GM21825 (cell line): Measurements from ENCODE around the gene RNASEH2B.

Experiments
- ATAC-seq: cut with Tn5 transposase; IDR thresholded peaks from one replicate; pipeline ENCODE4 v1.9.1; 2021; ENCODE audit warnings: mild to moderate bottlenecking, moderate library complexity; ENCODE audit not compliant: unreplicated experiment

RNASEH2B gene, protein sequence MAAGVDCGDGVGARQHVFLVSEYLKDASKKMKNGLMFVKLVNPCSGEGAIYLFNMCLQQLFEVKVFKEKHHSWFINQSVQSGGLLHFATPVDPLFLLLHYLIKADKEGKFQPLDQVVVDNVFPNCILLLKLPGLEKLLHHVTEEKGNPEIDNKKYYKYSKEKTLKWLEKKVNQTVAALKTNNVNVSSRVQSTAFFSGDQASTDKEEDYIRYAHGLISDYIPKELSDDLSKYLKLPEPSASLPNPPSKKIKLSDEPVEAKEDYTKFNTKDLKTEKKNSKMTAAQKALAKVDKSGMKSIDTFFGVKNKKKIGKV

DNA sequence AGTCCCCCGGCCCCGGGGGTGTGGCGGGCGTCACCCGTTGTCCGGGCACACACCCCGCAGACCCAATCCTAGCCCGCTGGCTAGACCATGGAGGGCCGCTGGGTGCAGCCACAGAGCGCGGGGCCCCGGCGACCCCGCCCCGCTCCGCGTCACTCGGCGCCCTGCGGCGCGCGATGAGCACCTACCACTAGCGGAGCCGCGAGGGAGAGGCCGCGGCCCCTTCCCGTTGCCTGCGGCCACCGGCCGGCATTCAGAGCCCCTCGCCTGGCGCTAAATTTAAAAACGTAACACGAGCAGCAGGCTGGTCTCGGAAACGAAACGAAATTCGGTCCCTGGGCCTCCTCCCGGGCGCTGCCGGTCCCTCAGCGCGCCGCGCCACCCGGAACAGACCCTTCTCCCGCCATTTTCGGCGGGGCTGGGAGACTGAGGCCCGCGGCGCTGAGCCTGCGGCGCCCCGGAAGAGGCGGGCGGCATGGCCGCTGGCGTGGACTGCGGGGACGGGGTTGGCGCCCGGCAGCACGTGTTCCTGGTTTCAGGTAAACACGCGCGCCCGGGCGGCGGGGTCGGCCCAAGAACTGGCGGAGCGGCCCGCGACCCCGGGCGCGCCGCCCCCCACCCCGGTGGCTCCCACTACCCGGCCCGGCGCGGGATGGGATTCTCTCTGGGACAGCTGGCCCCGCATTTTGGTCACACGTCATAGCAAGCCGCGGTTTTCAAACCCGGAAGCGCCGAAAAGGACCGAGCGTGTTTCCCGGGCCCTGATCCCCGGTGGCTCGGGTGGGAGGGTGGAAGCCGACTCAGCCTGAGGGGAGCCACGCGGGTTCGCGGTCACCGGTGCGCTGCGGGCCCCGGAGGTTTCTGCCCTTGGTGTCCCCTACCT lies at the start of gene RNASEH2B:
TSS of gene RNASEH2B (plus strand) at position 187 of the 880 bp plus-strand sequence. CDS start at position 473, 286 bp downstream.
- peak; percentile 64 for ATAC-seq

DNA sequence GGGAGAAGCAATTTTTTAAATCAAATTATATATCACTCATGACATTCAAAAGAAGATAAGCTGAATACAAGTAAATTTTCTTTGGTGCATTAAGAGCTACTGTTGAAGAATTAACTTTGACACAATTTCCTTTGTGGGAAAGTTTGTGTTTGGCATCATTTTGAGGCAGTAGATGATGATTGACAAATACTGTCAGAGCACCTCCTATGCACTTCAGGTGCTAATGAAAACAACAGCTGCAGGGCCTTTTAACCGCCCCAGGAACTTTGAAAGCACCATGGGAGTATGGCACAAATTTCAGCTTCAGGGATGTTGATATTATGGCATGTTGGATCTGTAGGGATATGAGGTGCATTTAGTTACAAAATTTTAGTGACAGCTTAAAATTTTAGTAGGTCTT lies 45.1 kb upstream of the RNASEH2B start:
- ATAC-seq = no peak

DNA sequence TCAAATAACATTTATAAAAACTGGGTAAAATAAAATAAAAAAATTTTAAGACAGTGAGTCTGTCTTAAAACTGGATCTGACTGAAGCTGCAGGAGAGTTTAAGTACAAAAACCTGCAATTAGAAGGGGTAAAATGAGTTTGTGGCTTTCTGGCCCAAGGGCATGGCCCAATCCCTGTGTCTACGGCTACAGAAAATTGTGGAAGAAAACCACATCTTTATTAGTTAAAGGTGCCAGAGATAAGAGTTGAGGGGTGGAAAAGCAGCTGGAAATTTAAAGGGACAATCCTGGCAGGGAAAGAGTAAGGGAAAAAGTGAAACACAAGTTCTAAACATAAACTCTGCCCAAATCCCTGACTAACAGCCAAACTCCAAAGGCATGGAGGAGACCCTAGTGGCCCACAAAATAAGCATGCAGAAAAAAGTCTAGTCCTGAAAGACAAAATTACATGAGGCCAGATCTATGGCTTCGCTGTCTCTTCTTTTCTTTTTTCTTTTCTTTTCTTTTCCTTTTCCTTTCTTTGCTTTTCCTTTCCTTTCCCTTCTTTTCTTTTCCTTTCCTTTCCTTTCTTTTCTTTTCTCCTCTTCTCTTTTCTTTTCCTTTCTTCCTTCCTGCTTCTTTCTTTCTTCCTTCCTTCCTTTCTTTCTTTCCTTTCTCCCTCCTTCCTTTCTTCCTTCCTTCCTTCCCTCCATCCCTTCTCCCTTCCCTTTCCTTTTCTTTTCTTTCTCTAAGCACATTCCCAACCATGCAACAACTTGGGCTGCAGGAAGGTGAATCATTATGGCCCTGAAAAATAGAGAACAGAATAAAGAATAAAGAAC lies 42.6 kb upstream of the RNASEH2B start:
- ATAC-seq = no peak

DNA sequence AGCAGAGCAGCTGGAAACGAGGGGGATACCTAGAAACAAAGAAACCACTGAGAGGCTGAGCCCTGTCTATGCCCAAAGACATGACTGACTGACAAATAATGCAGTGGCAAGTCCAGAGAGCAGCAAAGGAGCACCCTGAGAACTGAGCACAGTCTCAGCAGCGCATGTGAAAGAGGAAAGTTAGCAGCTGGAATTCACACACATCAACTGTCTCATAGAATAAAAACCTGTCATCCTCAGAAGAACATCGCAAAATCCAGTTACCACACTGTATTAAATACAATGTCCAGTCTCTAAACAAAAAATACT lies 42.0 kb upstream of the RNASEH2B start:
- ATAC-seq = no peak

DNA sequence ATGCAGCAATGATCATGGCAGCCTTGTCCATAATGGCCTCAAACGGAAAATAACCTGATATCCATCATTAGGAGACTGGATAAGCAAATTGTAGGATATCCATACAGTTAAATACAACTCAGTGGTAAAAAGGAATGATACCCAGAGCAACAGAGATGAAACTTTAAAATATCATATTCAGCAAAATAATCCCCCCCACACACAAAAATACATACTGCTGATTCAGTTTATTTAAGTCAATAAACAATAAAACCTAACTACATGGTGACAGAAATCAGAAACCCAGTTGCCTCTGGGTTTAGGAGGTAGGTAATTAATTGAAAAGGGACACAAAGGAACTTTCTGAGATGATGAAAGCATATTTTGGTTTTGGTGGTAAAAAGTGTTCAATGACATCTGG lies 38.2 kb upstream of the RNASEH2B start:
- no peak for ATAC-seq

DNA sequence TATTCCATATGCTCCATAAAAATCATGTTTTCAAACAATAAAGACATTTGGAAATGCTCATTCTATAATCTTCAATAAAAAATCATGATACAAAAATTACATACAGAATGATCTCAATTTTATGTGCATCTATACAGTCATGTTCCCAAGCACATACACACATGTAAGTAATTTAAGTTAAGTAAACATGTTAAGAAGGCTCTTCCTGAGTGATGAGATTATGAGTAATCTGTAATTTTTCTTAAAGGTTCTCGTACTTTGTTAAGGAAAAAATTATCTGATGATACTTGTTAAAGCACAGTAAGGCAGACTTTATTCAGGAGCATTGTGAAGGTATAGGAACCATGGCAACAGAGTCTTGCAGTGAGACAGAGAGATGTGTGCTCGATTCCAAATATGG lies 36.1 kb upstream of the RNASEH2B start:
- no peak for ATAC-seq

DNA sequence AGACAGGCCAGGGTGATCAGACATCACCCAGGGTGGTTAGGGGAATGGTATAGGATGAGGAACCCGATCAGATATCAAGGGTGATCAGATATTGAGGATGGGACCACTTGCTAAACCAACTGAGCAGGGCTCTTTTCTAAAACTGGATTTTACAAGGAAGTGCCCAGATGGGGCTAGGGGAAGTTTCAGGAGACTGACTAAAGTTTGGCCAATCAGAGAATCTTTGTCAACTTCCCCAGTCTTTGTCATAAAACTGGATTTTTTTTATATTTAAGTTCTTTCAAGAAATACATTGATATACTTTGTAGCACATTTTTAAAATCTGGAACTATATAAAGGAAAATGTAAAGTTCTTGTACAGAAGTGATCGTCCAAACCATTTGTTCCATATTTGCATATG lies 35.6 kb upstream of the RNASEH2B start:
- ATAC-seq = no peak

DNA sequence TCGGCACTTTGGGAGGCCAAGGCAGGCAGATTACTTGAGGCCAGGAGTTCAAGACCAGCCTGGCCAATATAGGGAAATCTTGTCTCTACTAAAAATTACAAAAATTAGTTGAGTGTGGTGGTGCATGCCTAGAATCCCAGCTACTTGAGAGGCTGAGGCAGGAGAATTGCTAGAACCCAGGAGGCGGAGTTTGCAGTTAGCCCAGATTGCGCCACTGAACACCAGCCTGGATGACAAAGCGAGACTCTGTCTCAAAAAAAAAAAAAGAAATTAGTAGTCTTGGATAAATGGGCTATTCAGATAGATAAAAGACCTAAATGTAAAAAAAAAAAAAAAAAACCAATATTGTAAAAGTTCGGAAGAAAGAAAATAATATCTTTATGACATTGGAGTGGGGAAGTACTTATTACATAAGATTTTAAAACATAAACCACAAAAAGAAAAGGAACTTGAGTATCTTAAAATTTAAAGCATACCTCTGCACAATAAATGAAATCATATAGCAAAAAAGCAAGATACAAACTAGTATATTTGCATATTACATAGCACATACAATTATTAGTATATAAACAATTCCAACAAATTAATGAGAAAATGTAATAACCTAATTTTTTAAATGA lies 26.7 kb upstream of the RNASEH2B start:
- ATAC-seq = no peak

DNA sequence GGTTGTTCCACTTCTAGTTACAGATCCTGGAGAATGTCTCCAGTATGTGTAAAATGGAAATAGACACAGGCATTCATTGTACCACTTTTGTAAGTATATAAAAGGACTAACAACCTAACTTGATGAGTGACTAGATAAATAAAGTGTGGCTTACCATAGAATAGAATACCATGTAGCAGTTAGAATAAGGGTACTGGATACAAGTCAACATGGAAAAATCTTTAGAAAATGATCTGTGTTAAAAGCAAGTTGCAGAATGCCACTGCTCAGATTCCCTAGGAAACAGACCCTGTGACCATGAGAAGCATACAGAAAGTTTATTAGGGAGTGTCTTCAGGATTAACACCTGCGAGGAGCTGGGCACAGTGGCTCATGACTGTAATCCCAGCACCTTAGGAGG lies 25.9 kb upstream of the RNASEH2B start:
- no peak for ATAC-seq

DNA sequence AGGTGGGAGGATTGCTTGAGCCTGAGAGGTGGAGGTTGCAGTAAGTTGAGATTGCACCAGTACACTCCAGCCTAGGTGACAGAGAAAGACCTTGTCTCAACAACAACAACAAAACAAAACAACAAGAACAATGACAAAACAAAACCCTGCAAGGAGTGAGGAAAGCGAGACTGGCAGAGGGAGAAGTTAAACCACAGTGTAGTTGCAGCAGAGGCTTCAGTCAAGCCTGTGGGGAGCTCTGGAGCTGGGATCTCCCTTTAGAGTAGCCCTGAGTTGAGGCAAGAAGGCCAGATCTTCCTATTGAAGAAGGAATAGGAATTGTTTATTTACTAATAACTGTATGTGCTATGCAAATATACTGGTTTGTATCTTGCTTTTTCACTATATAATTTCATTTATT lies 25.3 kb upstream of the RNASEH2B start:
- no peak for ATAC-seq

DNA sequence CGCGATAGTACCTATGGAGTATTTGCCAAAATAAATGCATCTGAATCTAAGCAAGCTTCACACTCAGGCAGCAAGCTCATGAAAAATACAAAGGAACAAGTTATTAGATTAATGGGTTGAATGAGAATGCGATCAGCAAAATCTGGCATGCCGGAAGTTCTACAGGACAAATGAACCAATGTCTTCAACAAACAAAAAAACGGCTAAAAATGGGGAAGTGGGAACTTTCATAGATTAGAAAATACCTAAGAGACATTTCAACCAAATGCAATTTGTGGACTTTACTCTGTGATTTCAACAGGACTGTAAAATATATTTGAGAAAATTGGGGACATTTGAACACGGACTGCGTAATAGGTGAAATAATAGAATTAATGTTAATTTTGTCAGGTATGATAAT lies 22.4 kb upstream of the RNASEH2B start:
- ATAC-seq = no peak

DNA sequence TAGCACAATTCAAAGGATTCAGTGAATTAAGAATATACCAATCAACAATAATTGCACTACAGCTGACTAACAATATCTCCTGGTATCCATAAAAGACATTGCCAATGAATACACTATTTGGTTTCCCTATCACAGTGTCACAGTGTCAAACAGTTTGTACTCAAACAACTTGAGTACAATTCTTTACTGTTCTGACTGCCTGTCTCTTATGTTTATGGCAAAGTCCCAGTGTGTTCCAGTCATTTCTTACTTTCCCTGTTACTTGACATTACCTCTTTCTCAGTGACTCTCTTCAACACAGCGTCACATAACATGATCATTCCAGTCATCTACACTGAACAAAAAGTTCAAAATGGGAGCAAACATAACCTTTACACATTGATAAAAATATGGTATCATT lies 21.2 kb upstream of the RNASEH2B start:
- no peak for ATAC-seq

DNA sequence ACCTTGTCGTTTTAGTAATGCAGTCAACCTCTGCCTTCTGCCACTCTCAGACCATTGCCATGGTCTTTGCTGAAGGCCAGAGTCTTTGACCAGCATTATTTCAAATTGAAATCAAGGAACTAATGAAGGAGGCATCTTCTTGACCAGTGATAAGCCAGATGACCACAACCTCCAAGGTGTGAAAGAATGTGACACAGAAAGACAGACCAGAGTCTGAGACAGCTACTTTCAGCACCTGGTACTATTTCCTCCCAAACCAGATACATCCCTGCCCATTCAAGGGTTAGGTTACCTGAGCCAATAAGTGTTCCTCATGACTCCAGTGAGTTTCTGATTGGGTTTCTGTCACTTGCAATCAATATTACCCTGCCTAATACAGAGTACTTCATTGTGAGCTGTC lies 20.3 kb upstream of the RNASEH2B start:
- ATAC-seq = no peak

DNA sequence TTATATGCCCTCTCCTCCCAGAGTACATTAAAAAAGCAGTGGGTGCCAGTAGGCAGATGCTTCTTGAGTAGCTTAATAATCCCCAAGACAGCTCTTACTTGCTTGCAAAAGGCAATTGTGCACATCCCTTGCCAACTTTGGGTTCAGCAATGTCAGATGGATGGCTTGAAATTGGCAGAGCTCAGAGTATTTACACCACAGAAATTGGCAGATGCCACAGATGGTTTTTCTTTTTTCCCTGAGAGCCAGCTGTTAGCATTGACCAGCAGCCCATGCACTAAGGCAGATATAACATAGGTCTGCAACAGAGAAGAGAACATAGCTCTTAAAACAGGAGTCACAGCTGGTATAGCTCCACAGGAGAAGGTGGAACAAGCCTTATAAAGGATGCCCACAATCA lies 18.4 kb upstream of the RNASEH2B start:
- ATAC-seq = no peak

DNA sequence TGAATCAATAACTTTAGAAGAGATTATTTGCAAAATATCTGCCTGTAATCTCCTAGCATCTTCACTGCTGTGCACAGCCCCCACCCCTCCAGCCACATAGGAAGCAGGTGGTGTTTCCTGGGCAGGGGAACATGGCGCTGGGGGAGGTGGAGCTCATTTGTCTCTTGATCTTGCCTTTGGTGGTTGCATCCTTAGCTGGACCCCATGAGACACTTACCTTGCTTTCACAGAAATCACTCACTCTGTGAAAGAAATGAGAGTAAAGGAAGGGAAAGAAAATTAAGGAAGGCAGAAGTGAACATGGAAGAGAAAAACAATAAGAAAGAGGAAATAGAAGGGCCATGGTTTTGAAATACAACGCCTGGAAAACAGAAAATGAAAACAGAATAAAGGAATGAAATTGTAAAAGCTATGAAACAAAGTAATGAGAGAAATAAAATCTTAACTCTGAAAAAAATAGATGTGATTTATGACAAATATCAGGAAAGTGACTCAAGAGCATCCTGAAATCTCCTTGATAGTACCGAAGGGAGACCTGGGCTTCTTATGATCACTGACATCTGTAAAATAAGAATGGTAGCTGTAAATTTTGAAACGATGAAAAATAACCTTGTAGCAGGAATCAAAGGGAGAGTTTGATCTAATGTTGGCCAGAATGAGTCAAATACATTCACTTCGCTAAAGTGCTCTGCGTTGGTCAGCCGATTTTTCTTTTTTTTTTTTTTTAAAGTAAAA lies 17.2 kb upstream of the RNASEH2B start:
- ATAC-seq = peak; percentile 41

DNA sequence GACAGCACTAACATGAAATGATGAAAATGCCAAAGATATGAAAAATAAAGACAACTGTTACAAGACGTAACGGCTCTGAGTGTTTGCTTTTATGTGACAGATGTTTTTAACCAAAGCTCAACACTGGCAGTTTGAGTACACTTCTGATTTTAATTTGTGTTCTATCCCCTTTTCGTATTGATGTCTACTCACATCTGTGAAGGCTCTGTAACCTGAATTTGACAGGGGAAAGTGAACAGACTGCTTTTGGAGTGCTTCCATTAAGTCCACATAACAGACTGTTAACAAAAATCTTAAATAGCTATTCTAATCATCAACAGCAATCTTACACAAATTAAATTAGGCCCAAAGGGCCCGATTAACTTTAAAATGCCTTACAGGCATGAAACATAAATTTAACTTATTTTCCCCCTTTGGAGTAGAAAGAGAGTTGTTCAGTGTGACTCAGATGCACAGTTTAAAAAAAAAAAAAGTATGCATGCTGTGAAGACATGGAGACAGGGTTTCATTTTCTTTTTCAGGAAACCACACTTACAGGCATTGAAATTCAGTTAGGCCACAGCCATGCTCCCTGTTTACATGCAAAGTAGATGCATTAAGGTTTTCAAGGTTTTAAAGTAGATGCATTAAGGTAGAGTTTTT lies 16.3 kb upstream of the RNASEH2B start:
- peak; percentile 72 for ATAC-seq

DNA sequence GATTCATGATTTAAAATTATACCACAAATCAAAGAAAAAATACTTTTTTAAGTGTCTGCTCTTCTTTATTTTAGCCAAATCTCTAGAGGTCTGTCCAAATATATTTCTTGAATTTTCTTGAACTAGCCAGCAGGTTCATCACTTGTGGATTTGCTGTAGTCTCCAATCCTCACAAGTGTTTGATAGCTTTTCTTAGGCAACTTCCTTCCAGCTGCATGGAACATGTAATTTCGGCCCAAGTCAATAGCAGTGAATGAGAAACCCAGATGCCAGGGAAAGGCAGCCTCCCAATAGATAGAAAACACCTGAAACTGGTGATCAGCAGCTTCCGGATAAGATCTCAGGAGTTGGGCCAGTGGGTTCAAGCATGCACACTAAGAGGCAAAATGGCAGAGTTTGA lies 15.6 kb upstream of the RNASEH2B start:
- no peak for ATAC-seq

DNA sequence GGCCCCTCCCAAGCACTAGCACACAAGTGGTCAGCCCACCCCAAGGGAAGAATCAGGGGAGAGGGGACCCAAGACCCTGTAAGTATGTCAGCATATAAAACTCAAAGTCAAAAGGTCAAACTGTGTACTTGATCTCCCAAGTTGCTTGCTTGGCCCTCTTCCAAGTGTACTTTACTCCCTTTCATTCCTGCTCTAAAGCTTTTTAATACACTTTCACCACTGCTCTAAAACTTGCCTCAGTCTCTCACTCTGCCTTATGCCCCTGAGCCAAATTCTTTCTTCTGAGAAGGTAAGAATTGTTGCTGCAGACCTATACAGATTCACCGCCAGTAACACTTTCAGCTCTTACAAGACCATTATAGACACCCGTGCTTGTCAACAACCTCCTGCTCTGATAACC lies 15.1 kb upstream of the RNASEH2B start:
- no peak for ATAC-seq

DNA sequence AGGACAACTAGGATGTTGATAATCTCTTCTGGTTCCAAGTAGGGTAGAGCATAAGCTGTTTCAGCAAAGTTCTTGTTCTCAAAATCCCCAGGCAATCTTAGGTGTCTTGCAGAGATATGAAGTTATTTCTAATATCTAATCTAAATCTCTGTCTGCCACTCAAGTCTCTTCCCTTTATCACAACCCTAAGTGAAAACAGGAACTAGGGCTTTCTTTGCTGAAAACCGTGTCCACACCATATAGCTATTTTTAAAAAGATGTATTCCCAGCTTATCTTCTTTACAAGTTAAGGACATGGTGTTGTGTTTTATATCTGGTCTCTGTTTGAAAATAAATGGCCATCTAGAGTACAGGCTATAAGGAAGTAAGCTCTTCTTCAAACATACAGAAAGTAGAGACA lies 11.3 kb upstream of the RNASEH2B start:
- ATAC-seq = no peak

DNA sequence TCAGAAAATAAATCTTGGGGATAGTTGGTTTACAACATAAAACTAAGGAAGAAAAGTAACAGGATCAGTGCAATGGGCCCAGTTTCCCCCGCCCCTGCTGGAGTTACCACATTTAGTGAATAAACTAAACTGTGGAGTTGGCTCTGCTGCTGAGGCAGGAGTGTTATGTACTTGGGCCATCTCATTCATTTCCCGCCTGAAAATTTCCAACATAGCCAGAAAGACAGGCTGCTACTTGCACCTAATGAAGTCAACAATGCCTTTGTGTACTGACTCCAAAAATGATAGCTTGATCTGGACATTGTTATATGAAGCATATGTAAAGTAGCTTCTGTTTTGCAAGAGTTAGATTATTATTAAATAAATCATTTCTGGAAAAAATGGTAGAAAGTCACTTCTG lies 7.9 kb upstream of the RNASEH2B start:
- no peak for ATAC-seq
